ENCODE data around the gene GIMD1. TPM values are rescaled to one million over a fixed set of nuclear protein-coding genes. Genes with fewer than 3 reads are reported as not detected.
"Not testable (repeated sequence)": the region's sequence is repeated elsewhere in the genome, so short reads cannot be mapped to it uniquely, and the experiment has no call there.

The GIMD1 gene
- total RNA-seq, 4 donors from 2014 or later: not detected

DNA sequence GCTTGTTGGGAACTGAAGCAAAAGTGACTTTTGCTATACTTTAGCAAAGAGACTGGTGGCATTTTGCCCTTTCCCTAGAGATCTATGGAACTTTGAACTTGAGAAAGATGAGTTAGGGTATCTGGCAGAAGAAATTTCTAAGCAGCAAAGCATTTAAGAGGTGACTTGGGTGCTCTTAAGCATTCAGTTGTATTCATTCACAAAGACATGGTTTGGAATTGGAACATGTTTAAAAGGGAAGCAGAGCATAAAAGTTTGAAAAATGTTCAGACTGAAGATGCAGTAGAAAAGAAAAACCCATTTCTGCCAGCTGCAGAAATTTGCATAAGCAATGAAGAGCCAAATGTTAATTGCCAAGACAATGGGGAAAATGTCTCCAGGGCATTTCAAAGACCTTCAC is 30.7 kb downstream of the GIMD1 start:
- ATAC-seq (ENCODE audit: low FRiP score) (no peak), DNase-seq (ENCODE audit: low spot score) (no peak)
- no peak for TF ChIP-seq CTCF (IDR thresholded peaks at IDR 0.05)

DNA sequence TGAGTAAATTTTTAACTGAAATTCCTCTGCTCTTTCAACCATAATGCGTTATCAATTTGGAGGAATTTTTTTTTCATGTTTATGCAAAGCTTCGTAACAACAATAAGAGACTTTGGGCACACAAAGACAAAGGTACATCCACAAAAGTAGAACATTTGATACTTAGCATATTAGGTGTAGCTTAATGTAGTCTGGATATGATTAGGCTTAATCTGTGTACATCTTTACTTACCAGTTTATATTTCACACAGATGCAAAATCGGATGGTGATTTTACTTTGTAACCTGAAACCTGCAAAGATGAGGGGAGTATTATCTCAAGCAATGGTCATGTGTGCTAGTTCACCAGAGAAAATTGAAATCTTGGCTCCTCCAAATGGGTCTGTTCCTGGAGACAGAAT is 32.0 kb downstream of the GIMD1 start:
- no peak for TF ChIP-seq CTCF (IDR thresholded peaks at IDR 0.05)
- ATAC-seq (ENCODE audit: low FRiP score): no peak
- no peak for DNase-seq (ENCODE audit: low spot score)

GRCh38 chr4:106334741-106335470 is 33.7 kb downstream of the GIMD1 start:
- no peak for ATAC-seq (ENCODE audit: low FRiP score)
- TF ChIP-seq CTCF (IDR thresholded peaks at IDR 0.05): no peak
- no peak for DNase-seq (ENCODE audit: low spot score)

GRCh38 chr4:106333186-106333585 is 35.4 kb downstream of the GIMD1 start:
- DNase-seq (ENCODE audit: low spot score) (no peak), ATAC-seq (ENCODE audit: low FRiP score) (no peak)
- TF ChIP-seq CTCF (IDR thresholded peaks at IDR 0.05): no peak

DNA sequence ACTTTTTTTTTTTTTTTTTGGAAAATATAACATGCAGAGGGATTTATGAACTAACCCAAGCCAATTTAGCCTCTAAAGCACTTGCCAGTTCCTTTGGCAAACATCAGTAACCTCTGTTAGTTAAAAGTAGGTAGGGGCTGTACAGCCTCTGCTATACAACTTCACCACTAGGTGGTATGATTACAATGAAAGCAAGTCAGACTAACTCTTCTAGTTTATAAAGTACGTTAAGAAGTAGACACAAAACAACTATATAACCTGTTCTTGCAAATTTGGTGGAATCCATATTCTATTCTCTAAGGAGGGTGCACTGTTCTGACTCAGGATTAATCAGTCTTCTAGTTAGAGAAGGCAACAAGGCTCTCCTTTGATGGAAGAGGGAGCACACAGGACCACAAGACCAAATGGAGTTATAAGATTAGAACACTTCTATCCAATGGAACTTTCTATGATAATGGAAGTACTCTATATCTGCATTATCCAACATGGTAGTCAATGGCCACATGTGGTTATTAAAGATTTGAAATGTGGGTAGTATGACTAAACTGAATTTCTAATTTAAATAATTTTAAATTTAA is 39.4 kb downstream of the GIMD1 start:
- DNase-seq (ENCODE audit: low spot score) (no peak), ATAC-seq (ENCODE audit: low FRiP score) (peak; percentile 57)
- no peak for TF ChIP-seq CTCF (IDR thresholded peaks at IDR 0.05)

DNA sequence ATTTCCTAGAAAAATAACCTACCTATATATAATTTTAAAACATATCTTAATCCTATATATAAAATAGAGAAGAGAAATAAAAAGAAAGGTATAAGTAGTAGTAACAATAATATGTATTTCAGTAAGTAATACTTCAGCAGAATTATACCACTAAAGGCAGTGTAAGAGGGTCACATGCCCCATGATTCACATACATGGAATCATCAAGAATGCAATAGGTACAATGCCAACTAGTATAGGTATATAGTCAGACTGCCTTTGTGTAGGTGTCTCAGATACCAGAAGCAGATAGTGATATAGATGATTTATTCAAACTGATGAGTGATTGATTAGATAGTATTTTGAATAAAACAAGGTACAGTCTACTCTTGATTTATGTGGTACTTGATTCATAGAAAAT is 42.8 kb downstream of the GIMD1 start:
- no peak for TF ChIP-seq CTCF (IDR thresholded peaks at IDR 0.05)
- no peak for DNase-seq (ENCODE audit: low spot score)
- no peak for ATAC-seq (ENCODE audit: low FRiP score)

DNA sequence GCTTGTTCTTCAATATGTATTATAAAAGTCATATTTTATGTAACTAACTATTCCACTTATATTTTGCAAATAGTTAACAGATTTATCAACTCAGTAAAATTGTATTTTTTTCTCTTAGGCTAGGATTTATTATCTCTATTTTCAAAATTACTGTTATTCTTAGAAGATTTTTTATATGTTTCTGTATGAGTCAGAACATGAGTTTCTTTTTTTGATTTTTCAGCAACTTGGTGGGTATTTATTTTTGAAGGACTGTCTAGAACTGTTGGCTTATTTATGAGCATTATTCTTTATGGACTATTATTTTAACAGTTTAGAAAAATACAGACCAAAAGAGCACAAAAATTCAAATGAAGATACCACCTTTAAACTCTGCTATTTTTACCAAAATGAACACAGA is 45.5 kb downstream of the GIMD1 start:
- DNase-seq (ENCODE audit: low spot score): no peak
- TF ChIP-seq CTCF (IDR thresholded peaks at IDR 0.05): no peak
- no peak for ATAC-seq (ENCODE audit: low FRiP score)

DNA sequence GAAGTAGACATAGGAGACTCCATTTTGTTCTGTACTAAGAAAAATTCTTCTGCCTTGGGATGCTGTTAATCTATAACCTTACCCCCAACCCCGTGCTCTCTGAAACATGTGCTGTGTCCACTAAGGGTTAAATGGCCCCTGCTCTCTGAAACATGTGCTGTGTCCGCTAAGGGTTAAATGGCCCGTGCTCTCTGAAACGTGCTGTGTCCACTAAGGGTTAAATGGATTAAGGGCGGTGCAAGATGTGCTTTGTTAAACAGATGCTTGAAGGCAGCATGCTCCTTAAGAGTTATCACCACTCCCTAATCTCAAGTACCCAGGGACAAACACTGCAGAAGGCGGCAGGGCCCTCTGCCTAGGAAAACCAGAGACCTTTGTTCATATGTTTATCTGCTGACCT is 46.8 kb downstream of the GIMD1 start:
- not testable (repeated sequence) for DNase-seq (ENCODE audit: low spot score); ATAC-seq (ENCODE audit: low FRiP score)

DNA sequence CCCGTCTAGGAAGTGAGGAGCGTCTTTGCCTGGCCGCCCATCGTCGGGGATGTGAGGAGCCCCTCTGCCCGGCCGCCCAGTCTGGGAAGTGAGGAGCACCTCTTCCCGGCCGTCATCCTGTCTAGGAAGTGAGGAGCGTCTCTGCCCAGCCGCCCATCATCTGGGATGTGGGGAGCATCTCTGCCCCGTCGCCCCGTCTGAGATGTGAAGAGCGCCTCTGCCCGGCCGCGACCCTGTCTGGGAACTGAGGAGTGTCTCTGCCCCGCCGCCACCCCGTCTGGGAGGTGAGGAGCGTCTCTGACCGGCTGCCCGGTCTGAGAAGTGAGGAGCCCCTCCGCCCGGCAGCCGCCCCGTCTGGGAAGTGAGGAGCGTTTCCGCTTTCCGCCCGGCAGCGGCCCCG is 47.4 kb downstream of the GIMD1 start:
- ATAC-seq (ENCODE audit: low FRiP score); DNase-seq (ENCODE audit: low spot score): not testable (repeated sequence)

All from omental fat pad (tissue), 4 donors.